K562 (cell line): Measurements from ENCODE around the gene FAM200A. TPM values are rescaled to one million over a fixed set of nuclear protein-coding genes. Genes with fewer than 3 reads are reported as not detected.

Experiments used
- ATAC-seq: fragments of 200-7000 bp; cut with Tn5 transposase; 3 replicates; pipeline ENCODE4 v1.9.1; 2020; ENCODE audit warnings: moderate library complexity
- BruUV-seq: library from RNA; stranded (reverse); fragments of 400-500 nt; replicated peaks from 2 replicates; lab custom pipeline; 2021; lab: Mats Ljungman, UMichigan
- CTCF ChIA-PET: fragments of 300-600 bp; formaldehyde crosslinking; extraction: SDS; loops from one replicate; lab custom pipeline; 2021; ENCODE audit warnings: low intra/inter-chr PET ratio; lab: Yijun Ruan, JAX
- POLR2A ChIA-PET: fragments of 300-600, 350-650 bp; sonication (Branson Sonifier 250); formaldehyde crosslinking; extraction: SDS; loops from one replicate; lab custom pipeline; 2021; ENCODE audit warnings: antibody characterized with exemption, inconsistent platforms; lab: Yijun Ruan, JAX
- DNase-seq, 4 experiments: peaks; one replicate each; pipeline versions ENCODE4 v3.0.0 to v3.0.0-alpha.2; 2011 to 2018; ENCODE audit warnings: low spot score in 3 of 4, mixed read lengths in 3 of 4; ENCODE audit errors: extremely low read depth in 1 of 4
- FAIRE-seq: peaks from 2 replicates; lab custom pipeline; 2011; peaks lifted over from hg19 to GRCh38; lab: Jason Lieb, UNC
- H2AFZ ChIP-seq: 2 replicates; pipeline ENCODE4 v1.6.0; 2011; ENCODE audit warnings: low read depth, low read length, control low read depth, inconsistent platforms
- H3K27ac ChIP-seq: fragments of 200-600 bp; 3 replicates; pipeline ENCODE4 v1.8.0; 2011; ENCODE audit warnings: low read depth, mild to moderate bottlenecking, control low read depth, inconsistent platforms, low read length, moderate library complexity, mixed read lengths; ENCODE audit errors: extremely low read depth
- H3K27me3 ChIP-seq, 2 experiments: fragments of 300-600 bp in 1 of 2; 2 replicates in 1 of 2; 3 replicates in 1 of 2; pipeline versions ENCODE4 v1.6.0 to v1.8.0; 2011; ENCODE audit warnings: inconsistent platforms in 2 of 2, low read length in 2 of 2, mild to moderate bottlenecking in 1 of 2, mixed read lengths in 1 of 2, moderate library complexity in 1 of 2; ENCODE audit not compliant: control insufficient read depth in 2 of 2, insufficient read depth in 2 of 2
- H3K36me3 ChIP-seq: fragments of 300-600 bp; 3 replicates; pipeline ENCODE4 v1.8.0; 2011; ENCODE audit warnings: mild to moderate bottlenecking, low read length, inconsistent platforms; ENCODE audit not compliant: control insufficient read depth, insufficient read depth
- H3K4me1 ChIP-seq, 2 experiments: fragments of 200-600 bp in 1 of 2; replicated peaks in 1 of 2; 2 replicates in 1 of 2; 3 replicates in 1 of 2; pipeline versions ENCODE4 v1.5.1 to v1.8.0; 2011; ENCODE audit warnings: inconsistent platforms in 2 of 2, low read length in 2 of 2, mild to moderate bottlenecking in 1 of 2, mixed read lengths in 1 of 2, moderate library complexity in 1 of 2; ENCODE audit not compliant: control insufficient read depth in 2 of 2, insufficient read depth in 2 of 2
- H3K4me2 ChIP-seq: 2 replicates; pipeline ENCODE4 v1.6.1; 2011; ENCODE audit warnings: low read length, control low read depth, inconsistent platforms, mixed read lengths; ENCODE audit not compliant: insufficient read depth
- H3K4me3 ChIP-seq: fragments of 200-600 bp; sonication (generic), shearing (Covaris generic); 2 replicates; pipeline ENCODE4 v1.5.1; 2016; ENCODE audit warnings: control low read depth, inconsistent platforms
- H3K79me2 ChIP-seq: fragments of 200-600 bp; 3 replicates; pipeline ENCODE4 v1.8.0; 2011; ENCODE audit warnings: low read length, inconsistent platforms; ENCODE audit not compliant: control insufficient read depth, insufficient read depth
- H3K9ac ChIP-seq, 2 experiments: 2 replicates each; pipeline versions ENCODE4 v1.6.0 to v1.6.1; 2011; ENCODE audit warnings: low read depth in 2 of 2, low read length in 2 of 2, control low read depth in 1 of 2, inconsistent platforms in 1 of 2, mild to moderate bottlenecking in 1 of 2, mixed read lengths in 1 of 2; ENCODE audit not compliant: insufficient read depth in 1 of 2
- H3K9me1 ChIP-seq: one replicate; pipeline ENCODE4 v1.6.0; 2011; ENCODE audit warnings: inconsistent platforms, mild to moderate bottlenecking, low read length, moderate library complexity; ENCODE audit not compliant: control insufficient read depth, insufficient read depth
- H3K9me3 ChIP-seq: replicated peaks from 2 replicates; pipeline ENCODE4 v1.5.1; 2011; ENCODE audit warnings: low read depth, low read length, inconsistent platforms; ENCODE audit not compliant: control insufficient read depth, insufficient read depth
- H4K20me1 ChIP-seq: replicated peaks from 2 replicates; pipeline ENCODE4 v1.6.1; 2011; ENCODE audit warnings: low read length, inconsistent platforms, mixed read lengths; ENCODE audit not compliant: control insufficient read depth, insufficient read depth
- HNRNPUL1 ChIP-seq: fragments of 200-400 bp; formaldehyde crosslinking; IDR thresholded peaks from 2 replicates; pipeline ENCODE4 v1.6.1; 2017; ENCODE audit warnings: low read length
- PPARD ChIP-seq: fragments of 250-450 bp; sonication (Bioruptor Pico); IDR thresholded peaks from 2 replicates; pipeline ENCODE4 v1.8.0; 2022; ENCODE audit warnings: inconsistent platforms, mild to moderate bottlenecking, moderate library complexity
- RBM25 ChIP-seq: fragments of 200-400 bp; formaldehyde crosslinking; IDR thresholded peaks from 2 replicates; pipeline ENCODE4 v1.6.1; 2018; ENCODE audit warnings: low read length, low read depth, moderate library complexity; ENCODE audit not compliant: severe bottlenecking
- STAT6 ChIP-seq: sonication (generic); formaldehyde crosslinking; IDR thresholded peaks from 2 replicates; pipeline ENCODE4 v1.8.1; 2023; ENCODE audit warnings: mild to moderate bottlenecking, missing genetic modification reagents
- WGBS: fragments of 100-300 bp; shearing (Covaris generic); methylation state at CpG from one replicate; pipeline ENCODE4 v1.1.6; 2016; ENCODE audit warnings: low coverage, mixed read lengths; ENCODE audit not compliant: insufficient coverage; ENCODE audit errors: missing lambda C conversion rate; 5-methylcytosine and 5-hydroxymethylcytosine counted together
- in situ Hi-C: fragments of 300-500 bp; cut with MboI; formaldehyde crosslinking; loops from 4 replicates; pipeline ENCODE4 v1.15.0; 2018; ENCODE audit warnings: inconsistent platforms, mixed read lengths
- intact Hi-C: fragments of 100-400 bp; cut with micrococcal nuclease; formaldehyde crosslinking; loops from 2 replicates; pipeline ENCODE4 v1.14.2; 2022
- polyA plus RNA-seq, 8 experiments: library from polyadenylated mRNA; depleted of rRNA in 4 of 8; stranded (reverse) in 5 of 8; unstranded in 3 of 8; fragments of >200 nt; fragmentation: Nextera tagmentation in 2 of 8; fragmentation: Illumina TruSeq in 1 of 8; extraction: Ambion mirVana in 2 of 8; extraction: Trizol in 1 of 8; gene quantifications; 2 replicates each; pipeline versions ENCODE4 v1.2.1 to v1.2.3, GENCODE V29; 2011 to 2014; ENCODE audit warnings: inconsistent platforms in 1 of 8, missing spikeins in 1 of 8
- total RNA-seq, 7 experiments: library from RNA; depleted of rRNA in 6 of 7; stranded (reverse); fragments of >200 nt in 6 of 7; fragmentation: Illumina TruSeq in 2 of 7; extraction: Trizol in 2 of 7; gene quantifications; 2 replicates each; pipeline versions ENCODE4 v1.2.1 to v1.2.3, GENCODE V29; 2011 to 2021; ENCODE audit warnings: low replicate concordance in 1 of 7
- TF ChIP-seq, protein P1 (sequence below), 2 experiments: fragments of 450-650 bp in 1 of 2; sonication (generic) in 1 of 2; formaldehyde crosslinking in 1 of 2; IDR thresholded peaks; 2 replicates each; pipeline versions ENCODE4 v1.7.1 to v1.9.0; 2016 to 2022; ENCODE audit warnings: inconsistent platforms in 1 of 2, mild to moderate bottlenecking in 1 of 2, missing genetic modification reagents in 1 of 2

FAM200A gene
- total and polyA plus RNA-seq, 9 of the 15 experiments (the other 6 are each of a cell fraction or from before 2014, with no cell fraction given), result 3.3 to 11.2 (median 8.3) TPM

GRCh38 chr7:99579281-99579955, 27.5 kb upstream of the FAM200A start:
- Histone ChIP-seq H3K4me2 (no peak overlapping the region), H3K9me3 (peaks cover 2% of the 10 kb centered on the region; the same call in 1 of the 2 replicates), H3K27ac (no peak overlapping the region), H2AFZ (no peak overlapping the region), H3K4me1 (peaks cover 0 to 17% of the 10 kb centered on the region in 2 experiments; a peak in 2 of 5 replicates), H3K9me1 (no peaks in the 10 kb centered on the region), H3K27me3 (peaks cover 13 to 15% of the 10 kb centered on the region in 2 experiments; a peak in 3 of 5 replicates), H3K36me3 (0 out of 3 replicates have a peak, but pooled peaks cover 3% of the 10 kb centered on the region), H3K9ac (no peak overlapping the region; a peak in 1 of 4 replicates), H3K79me2 (no peaks in the 10 kb centered on the region), H3K4me3 (no peak overlapping the region), H4K20me1 (no peaks in the 10 kb centered on the region)
- ATAC-seq (no peak), DNase-seq (no peak), FAIRE-seq (no peak)
- 56% methylated on average over 9 of the region's 10 CpGs for WGBS
- in situ Hi-C loops, result no loop called here
- no TSS peak for BruUV-seq
- ChIA-PET POLR2A (interaction anchor here (0.6 kb wide), 1 partner anchor 359 kb away, joined by 3 read pairs; no protein-coding TSS in a partner anchor), CTCF (no interaction called here)
- intact Hi-C loops, result no loop called here
- TF ChIP-seq RBM25, result no peak
- TF ChIP-seq, protein P1, sequence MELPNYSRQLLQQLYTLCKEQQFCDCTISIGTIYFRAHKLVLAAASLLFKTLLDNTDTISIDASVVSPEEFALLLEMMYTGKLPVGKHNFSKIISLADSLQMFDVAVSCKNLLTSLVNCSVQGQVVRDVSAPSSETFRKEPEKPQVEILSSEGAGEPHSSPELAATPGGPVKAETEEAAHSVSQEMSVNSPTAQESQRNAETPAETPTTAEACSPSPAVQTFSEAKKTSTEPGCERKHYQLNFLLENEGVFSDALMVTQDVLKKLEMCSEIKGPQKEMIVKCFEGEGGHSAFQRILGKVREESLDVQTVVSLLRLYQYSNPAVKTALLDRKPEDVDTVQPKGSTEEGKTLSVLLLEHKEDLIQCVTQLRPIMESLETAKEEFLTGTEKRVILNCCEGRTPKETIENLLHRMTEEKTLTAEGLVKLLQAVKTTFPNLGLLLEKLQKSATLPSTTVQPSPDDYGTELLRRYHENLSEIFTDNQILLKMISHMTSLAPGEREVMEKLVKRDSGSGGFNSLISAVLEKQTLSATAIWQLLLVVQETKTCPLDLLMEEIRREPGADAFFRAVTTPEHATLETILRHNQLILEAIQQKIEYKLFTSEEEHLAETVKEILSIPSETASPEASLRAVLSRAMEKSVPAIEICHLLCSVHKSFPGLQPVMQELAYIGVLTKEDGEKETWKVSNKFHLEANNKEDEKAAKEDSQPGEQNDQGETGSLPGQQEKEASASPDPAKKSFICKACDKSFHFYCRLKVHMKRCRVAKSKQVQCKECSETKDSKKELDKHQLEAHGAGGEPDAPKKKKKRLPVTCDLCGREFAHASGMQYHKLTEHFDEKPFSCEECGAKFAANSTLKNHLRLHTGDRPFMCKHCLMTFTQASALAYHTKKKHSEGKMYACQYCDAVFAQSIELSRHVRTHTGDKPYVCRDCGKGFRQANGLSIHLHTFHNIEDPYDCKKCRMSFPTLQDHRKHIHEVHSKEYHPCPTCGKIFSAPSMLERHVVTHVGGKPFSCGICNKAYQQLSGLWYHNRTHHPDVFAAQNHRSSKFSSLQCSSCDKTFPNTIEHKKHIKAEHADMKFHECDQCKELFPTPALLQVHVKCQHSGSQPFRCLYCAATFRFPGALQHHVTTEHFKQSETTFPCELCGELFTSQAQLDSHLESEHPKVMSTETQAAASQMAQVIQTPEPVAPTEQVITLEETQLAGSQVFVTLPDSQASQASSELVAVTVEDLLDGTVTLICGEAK (IDR thresholded peaks at IDR 0.05), result peak; percentile 73
- TF ChIP-seq, protein P1 (CRISPR knock-in tag; IDR thresholded peaks at IDR 0.05), result no peak
- no peak for TF ChIP-seq STAT6 (CRISPR knock-in tag)
- no peak for TF ChIP-seq PPARD (CRISPR knock-in tag)
- TF ChIP-seq HNRNPUL1, result no peak
